OCI-LY7 (cell line): ENCODE data around the gene SCARB1. TPM values are rescaled to one million over a fixed set of nuclear protein-coding genes. Genes with fewer than 3 reads are reported as not detected.

Experiments used
- BruUV-seq: library from RNA; stranded (reverse); fragments of 400-500 nt; replicated peaks from 2 replicates; lab custom pipeline; 2021; lab: Mats Ljungman, UMichigan
- CTCF ChIA-PET: fragments of 300-600 bp; sonication (Branson Sonifier 250); formaldehyde crosslinking; loops from one replicate; lab custom pipeline; 2022; ENCODE audit warnings: antibody characterized with exemption; ENCODE audit not compliant: unreplicated experiment; lab: Charles Lee
- POLR2A ChIA-PET: fragments of 300-600 bp; sonication (Branson Sonifier 250); formaldehyde crosslinking; loops from one replicate; lab custom pipeline; 2022; ENCODE audit warnings: antibody characterized with exemption; lab: Charles Lee
- DNase-seq: peaks from one replicate; pipeline ENCODE4 v3.0.0-alpha.2; 2015; ENCODE audit warnings: low spot score
- H2AFZ ChIP-seq: fragments of 200-600 bp; sonication (generic), shearing (Covaris generic); 2 replicates; pipeline ENCODE4 v1.6.1; 2014; ENCODE audit warnings: mild to moderate bottlenecking, antibody characterized with exemption, low read length, moderate library complexity
- H3K27ac ChIP-seq: fragments of 200-600 bp; sonication (generic); 2 replicates; pipeline ENCODE4 v1.5.1; 2014; ENCODE audit warnings: mixed run types, low read depth, mild to moderate bottlenecking, moderate library complexity, low read length, inconsistent platforms; ENCODE audit not compliant: poor library complexity, severe bottlenecking
- H3K36me3 ChIP-seq: fragments of 200-600 bp; sonication (generic); 2 replicates; pipeline ENCODE4 v1.6.1; 2014; ENCODE audit warnings: mild to moderate bottlenecking, antibody characterized with exemption, low read length, moderate library complexity, mixed read lengths; ENCODE audit not compliant: insufficient read depth
- H3K4me1 ChIP-seq: fragments of 200-600 bp; sonication (generic); 2 replicates; pipeline ENCODE4 v1.5.1; 2014; ENCODE audit warnings: mild to moderate bottlenecking, low read length; ENCODE audit not compliant: insufficient read depth, poor library complexity, severe bottlenecking
- H3K4me2 ChIP-seq: fragments of 200-600 bp; sonication (generic); 2 replicates; pipeline ENCODE4 v1.6.1; 2014; ENCODE audit warnings: mild to moderate bottlenecking, low read length
- H3K4me3 ChIP-seq: fragments of 200-600 bp; sonication (generic); 2 replicates; pipeline ENCODE4 v1.5.1; 2014; ENCODE audit warnings: mild to moderate bottlenecking, low read depth, low read length; ENCODE audit not compliant: poor library complexity, severe bottlenecking
- H3K79me2 ChIP-seq: fragments of 200-600 bp; sonication (generic); 2 replicates; pipeline ENCODE4 v1.6.1; 2016; ENCODE audit warnings: low read depth, mild to moderate bottlenecking, low read length, moderate library complexity, mixed read lengths; ENCODE audit not compliant: insufficient read depth
- H3K9me2 ChIP-seq: fragments of 200-600 bp; sonication (generic); 2 replicates; pipeline ENCODE4 v1.6.1; 2016; ENCODE audit warnings: mild to moderate bottlenecking, low read length, mixed read lengths; ENCODE audit not compliant: insufficient read depth
- H3K9me3 ChIP-seq: fragments of 200-600 bp; sonication (generic); 2 replicates; pipeline ENCODE4 v1.6.1; 2014; ENCODE audit warnings: mild to moderate bottlenecking, mixed run types, low read length, mixed read lengths
- H4K20me1 ChIP-seq: fragments of 200-600 bp; sonication (generic); 2 replicates; pipeline ENCODE4 v1.6.1; 2014; ENCODE audit warnings: mild to moderate bottlenecking, antibody characterized with exemption, low read length, moderate library complexity, mixed read lengths; ENCODE audit not compliant: insufficient read depth
- CTCF ChIP-seq: fragments of 200-600 bp; sonication (generic); conservative IDR thresholded peaks from 2 replicates; pipeline ENCODE4 v1.5.1; 2014; ENCODE audit warnings: mild to moderate bottlenecking, antibody characterized with exemption, low read length, moderate library complexity, mixed read lengths
- EZH2phosphoT487 ChIP-seq: fragments of 200-600 bp; sonication (generic); IDR thresholded peaks from 2 replicates; pipeline ENCODE4 v1.6.1; 2018; ENCODE audit warnings: low read depth, borderline replicate concordance, mild to moderate bottlenecking, mixed run types, antibody characterized with exemption, low read length, moderate library complexity, mixed read lengths
- intact Hi-C: fragments of 100-400 bp; cut with micrococcal nuclease; formaldehyde crosslinking; loops from one replicate; pipeline ENCODE4 v1.10.0; 2022; ENCODE audit not compliant: unreplicated experiment
- total RNA-seq, 2 experiments: library from RNA; depleted of rRNA in 1 of 2; stranded (reverse); fragments of >200 nt in 1 of 2; shearing (Covaris generic) in 1 of 2; gene quantifications; 2 replicates each; pipeline ENCODE4 v1.2.3, GENCODE V29; 2014 to 2022

SCARB1 gene
- total RNA-seq, 2 experiments from 2014 or later = 42.9 to 112 TPM

GRCh38 chr12:124852329-124852831 is 11.3 kb downstream of the SCARB1 start:
- no peak overlapping the region for H2AFZ ChIP-seq
- peaks cover 56% of the 10 kb centered on the region for H3K36me3 ChIP-seq
- H3K79me2 ChIP-seq = peaks cover 24% of the 10 kb centered on the region
- intact Hi-C loops = no loop called here
- H4K20me1 ChIP-seq = no peaks in the 10 kb centered on the region
- no peak overlapping the region for H3K4me3 ChIP-seq
- no peak for DNase-seq
- BruUV-seq = no TSS peak
- peaks cover 18% of the 10 kb centered on the region for H3K4me1 ChIP-seq
- CTCF ChIA-PET = no interaction called here
- no peak overlapping the region for H3K4me2 ChIP-seq
- no peak overlapping the region for H3K27ac ChIP-seq
- no peaks in the 10 kb centered on the region for H3K9me2 ChIP-seq
- no peak for TF ChIP-seq CTCF
- no peak for TF ChIP-seq EZH2phosphoT487
- H3K9me3 ChIP-seq = no peaks in the 10 kb centered on the region
- POLR2A ChIA-PET = interaction anchor here (1.4 kb wide), 1 partner anchor 14 kb away, joined by 3 read pairs; no protein-coding TSS in a partner anchor

GRCh38 chr12:124851342-124851741 is 12.3 kb downstream of the SCARB1 start:
- no peak for TF ChIP-seq CTCF
- no peak for TF ChIP-seq EZH2phosphoT487
- Histone ChIP-seq H3K27ac (no peak overlapping the region), H3K4me2 (no peak overlapping the region), H4K20me1 (no peaks in the 10 kb centered on the region), H3K79me2 (peaks cover 16% of the 10 kb centered on the region), H3K9me3 (no peaks in the 10 kb centered on the region), H3K36me3 (peaks cover 52% of the 10 kb centered on the region), H3K4me3 (no peak overlapping the region), H2AFZ (no peak overlapping the region), H3K9me2 (no peaks in the 10 kb centered on the region), H3K4me1 (peaks cover 7% of the 10 kb centered on the region)
- BruUV-seq = no TSS peak
- CTCF ChIA-PET = no interaction called here
- POLR2A ChIA-PET = interaction anchor here (0.7 to 0.8 kb wide), 2 partner anchors 19 to 37 kb away, joined by 3 to 5 read pairs; no protein-coding TSS in a partner anchor
- intact Hi-C loops = no loop called here
- DNase-seq = no peak

- Histone ChIP-seq H3K9me2 (no peaks in the 10 kb centered on the region), H3K4me1 (no peaks in the 10 kb centered on the region)
- CTCF ChIA-PET = no interaction called here
Observed at GRCh38 chr12:124849382-124849781, 14.3 kb downstream of the SCARB1 start.

More at GRCh38 chr12:124849382-124849781, 14.3 kb downstream of the SCARB1 start:
- H4K20me1 ChIP-seq = no peaks in the 10 kb centered on the region
- no peak overlapping the region for H3K4me2 ChIP-seq
- H3K36me3 ChIP-seq = peaks cover 37% of the 10 kb centered on the region
- DNase-seq = no peak
- no peaks in the 10 kb centered on the region for H3K9me3 ChIP-seq
- BruUV-seq = no TSS peak
- peaks cover 6% of the 10 kb centered on the region; the same call in 1 of the 2 replicates for H3K79me2 ChIP-seq
- H3K27ac ChIP-seq = no peak overlapping the region
- no peak overlapping the region for H3K4me3 ChIP-seq
- H2AFZ ChIP-seq = no peak overlapping the region
- POLR2A ChIA-PET = interaction anchor here (1.2 to 1.5 kb wide), 2 partner anchors 10 to 464 kb away, joined by 3 to 6 read pairs; no protein-coding TSS in a partner anchor
- intact Hi-C loops = no loop called here
- TF ChIP-seq EZH2phosphoT487 = no peak
- no peak for TF ChIP-seq CTCF
